GM13977 (cell line): ENCODE measurements around the gene ADAMTS12.

Source experiments
- DNase-seq: peaks from one replicate; pipeline ENCODE4 v3.0.0; 2012; ENCODE audit warnings: low spot score
- CTCF ChIP-seq: IDR thresholded peaks from 2 replicates; pipeline ENCODE4 v1.5.1; 2012; ENCODE audit warnings: mild to moderate bottlenecking, control low read depth; ENCODE audit not compliant: insufficient read depth; ENCODE audit errors: extremely low read depth, missing control alignments
- in situ Hi-C: fragments of 300-500 bp; cut with MboI; formaldehyde crosslinking; loops from one replicate; pipeline ENCODE4 v1.12.0; 2022; ENCODE audit warnings: low sequenced_read_pairs, low pct_unique_long_range_greater_than_20kb, mixed read lengths, inconsistent platforms; ENCODE audit not compliant: unreplicated experiment

The ADAMTS12 gene

GRCh38 chr5:33776151-33776660, 115.6 kb downstream of the ADAMTS12 start:
- TF ChIP-seq CTCF: no peak
- in situ Hi-C loops: no loop called here
- DNase-seq: no peak

- in situ Hi-C loops: no loop called here
- no peak for TF ChIP-seq CTCF
- DNase-seq: no peak
These were observed 117.4 kb downstream of the ADAMTS12 start for GRCh38 chr5:33774341-33774740.

- in situ Hi-C loops: no loop called here
- no peak for DNase-seq
- TF ChIP-seq CTCF: no peak
These were observed 119.4 kb downstream of the ADAMTS12 start for GRCh38 chr5:33772380-33772897.

GRCh38 chr5:33769968-33770367, 121.8 kb downstream of the ADAMTS12 start:
- no peak for DNase-seq
- in situ Hi-C loops: no loop called here
- no peak for TF ChIP-seq CTCF

- no peak for TF ChIP-seq CTCF
- in situ Hi-C loops: no loop called here
- DNase-seq: no peak
These were observed 122.6 kb downstream of the ADAMTS12 start for GRCh38 chr5:33769196-33769595.

- DNase-seq: no peak
- in situ Hi-C loops: no loop called here
- no peak for TF ChIP-seq CTCF
These were observed 125.8 kb downstream of the ADAMTS12 start for GRCh38 chr5:33766023-33766422.

GRCh38 chr5:33764786-33765185, 127.0 kb downstream of the ADAMTS12 start:
- DNase-seq: no peak
- no peak for TF ChIP-seq CTCF
- in situ Hi-C loops: no loop called here
